Mesothelial cell of epicardium (in vitro differentiated cells): ENCODE measurements around the gene ADAP1. TPM values are rescaled to one million over a fixed set of nuclear protein-coding genes. Genes with fewer than 3 reads are reported as not detected.
"Not testable (repeated sequence)": the region's sequence is repeated elsewhere in the genome, so short reads cannot be mapped to it uniquely, and the experiment has no call there.

Experiments
- DNase-seq, 2 experiments: peaks; one replicate each; pipeline ENCODE4 v3.0.0; 2021; ENCODE audit warnings: low spot score in 2 of 2; ENCODE audit not compliant: unreplicated experiment in 2 of 2
- H3K27ac Mint-ChIP-seq: 2 replicates; pipeline ENCODE4 v1.8.0; 2021; ENCODE audit warnings: mixed read lengths
- H3K27me3 Mint-ChIP-seq: 2 replicates; pipeline ENCODE4 v1.8.0; 2021; ENCODE audit warnings: low read depth, mixed read lengths
- H3K36me3 Mint-ChIP-seq: 2 replicates; pipeline ENCODE4 v1.8.0; 2021; ENCODE audit warnings: mixed read lengths
- H3K4me1 Mint-ChIP-seq: 2 replicates; pipeline ENCODE4 v1.8.0; 2021; ENCODE audit warnings: mixed read lengths
- H3K4me3 Mint-ChIP-seq: 2 replicates; pipeline ENCODE4 v1.8.0; 2021; ENCODE audit warnings: mild to moderate bottlenecking, moderate library complexity, mixed read lengths
- H3K9me3 Mint-ChIP-seq: 2 replicates; pipeline ENCODE4 v1.8.0; 2021; ENCODE audit warnings: mixed read lengths
- CTCF ChIP-seq: fragments of 200-600 bp; sonication (generic); IDR thresholded peaks from one replicate; pipeline ENCODE4 v1.5.0; 2021; ENCODE audit warnings: antibody characterized with exemption; ENCODE audit not compliant: unreplicated experiment
- total RNA-seq: library from RNA; stranded (reverse); gene quantifications from 3 replicates; pipeline ENCODE4 v1.2.1, GENCODE V29; 2021

ADAP1 gene
- total RNA-seq, 1 donor from 2014 or later, result 4.0 TPM

GRCh38 chr7:961546-962400 is 7.3 kb upstream of the ADAP1 start:
- TF ChIP-seq CTCF, result no peak
- Mint-ChIP-seq H3K4me1 (peaks cover 33% of the 10 kb centered on the region), H3K4me3 (no peak overlapping the region), H3K36me3 (no peaks in the 10 kb centered on the region), H3K27ac (peak overlapping the region; percentile 39), H3K27me3 (peaks cover 8% of the 10 kb centered on the region), H3K9me3 (no peaks in the 10 kb centered on the region)
- no peak for DNase-seq

GRCh38 chr7:960972-961371 is 6.5 kb upstream of the ADAP1 start:
- H3K27ac Mint-ChIP-seq, result peak overlapping the region; percentile 60
- H3K9me3 Mint-ChIP-seq, H3K36me3 Mint-ChIP-seq, H3K4me3 Mint-ChIP-seq, DNase-seq: not testable (repeated sequence)
- H3K4me1 Mint-ChIP-seq, result peaks cover 29% of the 10 kb centered on the region
- peaks cover 12% of the 10 kb centered on the region for H3K27me3 Mint-ChIP-seq

- no peak for DNase-seq
- Mint-ChIP-seq H3K36me3 (no peaks in the 10 kb centered on the region), H3K4me1 (peaks cover 28% of the 10 kb centered on the region)
Observed at GRCh38 chr7:960269-960871, 5.9 kb upstream of the ADAP1 start.

DNA sequence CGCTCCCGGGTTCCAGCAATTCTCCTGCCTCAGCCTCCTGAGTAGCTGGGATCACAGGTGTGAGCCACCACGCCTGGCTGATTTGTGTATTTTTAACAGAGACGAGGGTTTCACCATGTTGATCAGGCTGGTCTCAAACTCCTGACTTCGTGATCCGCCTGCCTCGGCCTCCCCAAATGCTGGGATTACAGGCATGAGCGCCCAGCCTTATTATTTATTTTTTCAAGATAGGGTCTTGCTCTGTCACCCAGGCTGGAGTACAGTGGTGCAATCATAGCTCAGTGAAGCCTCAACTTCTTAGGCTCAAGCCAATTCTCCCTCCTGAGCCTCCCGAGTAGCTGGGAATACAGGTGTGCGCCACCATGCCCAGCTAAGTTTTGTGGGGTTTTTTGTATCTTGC is 5.3 kb upstream of the ADAP1 start:
- H3K4me1 Mint-ChIP-seq, result peaks cover 25% of the 10 kb centered on the region
- H3K27me3 Mint-ChIP-seq, result peaks cover 23% of the 10 kb centered on the region
- H3K36me3 Mint-ChIP-seq, DNase-seq, H3K4me3 Mint-ChIP-seq, H3K9me3 Mint-ChIP-seq, H3K27ac Mint-ChIP-seq: not testable (repeated sequence)

More at GRCh38 chr7:960269-960871, 5.9 kb upstream of the ADAP1 start:
- Mint-ChIP-seq H3K27me3 (peaks cover 18% of the 10 kb centered on the region), H3K9me3 (no peaks in the 10 kb centered on the region), H3K4me3 (no peak overlapping the region), H3K27ac (peak overlapping the region; percentile 60)
- TF ChIP-seq CTCF, result no peak

GRCh38 chr7:959271-959670 is 4.8 kb upstream of the ADAP1 start:
- Mint-ChIP-seq H3K4me3 (no peak overlapping the region), H3K36me3 (no peaks in the 10 kb centered on the region), H3K9me3 (no peaks in the 10 kb centered on the region), H3K27me3 (peaks cover 23% of the 10 kb centered on the region), H3K27ac (no peak overlapping the region), H3K4me1 (peaks cover 20% of the 10 kb centered on the region)
- TF ChIP-seq CTCF, result no peak
- DNase-seq, result no peak

- TF ChIP-seq CTCF, result no peak
- peaks cover 19% of the 10 kb centered on the region for H3K4me1 Mint-ChIP-seq
- H3K27me3 Mint-ChIP-seq, result peaks cover 23% of the 10 kb centered on the region
- DNase-seq, result no peak
- H3K9me3 Mint-ChIP-seq, result no peaks in the 10 kb centered on the region
- no peaks in the 10 kb centered on the region for H3K36me3 Mint-ChIP-seq
- no peak overlapping the region for H3K4me3 Mint-ChIP-seq
- no peak overlapping the region for H3K27ac Mint-ChIP-seq
Observed at GRCh38 chr7:958221-959200, 4.0 kb upstream of the ADAP1 start.
